T-helper 2 cell treated with Interferon-gamma antibody and Interleukin-4, amounts not matched to agents 100 ng/mL and 5 ng/mL, for 36 hours (primary cell): ENCODE data around the gene HOXA5. TPM values are rescaled to one million over a fixed set of nuclear protein-coding genes. Genes with fewer than 3 reads are reported as not detected.

ENCODE experiments used
- total RNA-seq: library from RNA; stranded (reverse); gene quantifications from 2 replicates; pipeline ENCODE4 v1.2.3, GENCODE V29; 2022

Gene HOXA5
- total RNA-seq, 1 donor from 2014 or later, result not detected

Other genes starting within 250 kb of the HOXA5 start
- gene HOXA1, start 47.7 kb downstream of the HOXA5 start, total RNA-seq, result 0.41 and 0.50 TPM in 2 replicates
- not detected in 2 replicates for gene HOXA2, start 41.0 kb downstream of the HOXA5 start, total RNA-seq
- gene HOXA4, start 12.9 kb downstream of the HOXA5 start, total RNA-seq, result 0.16 TPM in 1 of 2 replicates, not detected in the other
- gene HOXA6, start 4.1 kb upstream of the HOXA5 start, total RNA-seq, result not detected in 2 replicates
- 0.34 TPM in 1 of 2 replicates, not detected in the other for gene HOXA3, start 8.9 kb upstream of the HOXA5 start, total RNA-seq
- not detected in 2 replicates for gene HOXA7, start 13.0 kb upstream of the HOXA5 start, total RNA-seq
- not detected in 2 replicates for gene HOXA9, start 21.9 kb upstream of the HOXA5 start, total RNA-seq
- 0.11 TPM in 1 of 2 replicates, not detected in the other for gene HOXA10, start 30.6 kb upstream of the HOXA5 start, total RNA-seq
- not detected in 2 replicates for gene HOXA11, start 41.6 kb upstream of the HOXA5 start, total RNA-seq
- gene HOXA13, start 56.4 kb upstream of the HOXA5 start, total RNA-seq, result not detected in 2 replicates
- not detected in 2 replicates for gene EVX1, start 99.1 kb upstream of the HOXA5 start, total RNA-seq